ENCODE measurements around the gene ACTG2.
"Not testable (repeated sequence)": the region's sequence is repeated elsewhere in the genome, so short reads cannot be mapped to it uniquely, and the experiment has no call there.

ACTG2 gene

GRCh38 chr2:73931531-73932500 is 39.0 kb downstream of the ACTG2 start:
- DNase-seq (ENCODE audit: low spot score) (peak; percentile 67), FAIRE-seq (peak; percentile 76)

- no peak for FAIRE-seq
Measured at GRCh38 chr2:73933194-73933593, 40.4 kb downstream of the ACTG2 start.

GRCh38 chr2:73935641-73936040 is 42.8 kb downstream of the ACTG2 start:
- no peak for FAIRE-seq
- no peak for DNase-seq (ENCODE audit: low spot score)

More at GRCh38 chr2:73933194-73933593, 40.4 kb downstream of the ACTG2 start:
- DNase-seq (ENCODE audit: low spot score), result no peak

GRCh38 chr2:73937103-73937885 is 44.5 kb downstream of the ACTG2 start:
- FAIRE-seq (no peak), DNase-seq (ENCODE audit: low spot score) (no peak)

- FAIRE-seq, result no peak
Measured at GRCh38 chr2:73937899-73938298, 45.1 kb downstream of the ACTG2 start.

GRCh38 chr2:73938718-73939352 is 46.0 kb downstream of the ACTG2 start:
- peak; percentile 65 for DNase-seq (ENCODE audit: low spot score)
- peak; percentile 69 for FAIRE-seq

More at GRCh38 chr2:73937899-73938298, 45.1 kb downstream of the ACTG2 start:
- DNase-seq (ENCODE audit: low spot score), result no peak

GRCh38 chr2:73939419-73939818 is 46.6 kb downstream of the ACTG2 start:
- DNase-seq (ENCODE audit: low spot score) (no peak), FAIRE-seq (no peak)

GRCh38 chr2:73940066-73940465 is 47.3 kb downstream of the ACTG2 start:
- FAIRE-seq; DNase-seq (ENCODE audit: low spot score): not testable (repeated sequence)

GRCh38 chr2:73942664-73943063 is 49.9 kb downstream of the ACTG2 start:
- no peak for FAIRE-seq
- DNase-seq (ENCODE audit: low spot score), result no peak

GRCh38 chr2:73944714-73945113 is 51.9 kb downstream of the ACTG2 start:
- FAIRE-seq (no peak), DNase-seq (ENCODE audit: low spot score) (no peak)

- no peak for FAIRE-seq
- DNase-seq (ENCODE audit: low spot score), result no peak
Measured at GRCh38 chr2:73946215-73946614, 53.4 kb downstream of the ACTG2 start.

GRCh38 chr2:73946666-73947065 is 53.9 kb downstream of the ACTG2 start:
- no peak for DNase-seq (ENCODE audit: low spot score)
- FAIRE-seq, result no peak

GRCh38 chr2:73947412-73948018 is 54.7 kb downstream of the ACTG2 start:
- FAIRE-seq (no peak), DNase-seq (ENCODE audit: low spot score) (no peak)

- FAIRE-seq, result no peak
Measured at GRCh38 chr2:73949802-73950201, 57.0 kb downstream of the ACTG2 start.

GRCh38 chr2:73952499-73953446 is 60.0 kb downstream of the ACTG2 start:
- no peak for DNase-seq (ENCODE audit: low spot score)
- no peak for FAIRE-seq

More at GRCh38 chr2:73949802-73950201, 57.0 kb downstream of the ACTG2 start:
- no peak for DNase-seq (ENCODE audit: low spot score)

GRCh38 chr2:73956218-73956865 is 63.5 kb downstream of the ACTG2 start:
- FAIRE-seq (no peak), DNase-seq (ENCODE audit: low spot score) (no peak)

GRCh38 chr2:73961274-73961673 is 68.5 kb downstream of the ACTG2 start:
- FAIRE-seq (no peak), DNase-seq (ENCODE audit: low spot score) (no peak)

- FAIRE-seq (no peak), DNase-seq (ENCODE audit: low spot score) (no peak)
Measured at GRCh38 chr2:73961823-73962615, 69.2 kb downstream of the ACTG2 start.

- FAIRE-seq (no peak), DNase-seq (ENCODE audit: low spot score) (no peak)
Measured at GRCh38 chr2:73962798-73963197, 70.0 kb downstream of the ACTG2 start.

Data from RCC 7860 (cell line).